Fibroblast of lung (primary cell): ENCODE measurements around the gene KIF16B. TPM values are rescaled to one million over a fixed set of nuclear protein-coding genes. Genes with fewer than 3 reads are reported as not detected.

ENCODE experiments used
- DNase-seq, 2 donors: peaks; one replicate each; pipeline versions ENCODE4 v3.0.0 to v3.0.0-alpha.2; 2010; ENCODE audit warnings: low read depth in 2 of 2
- H2AFZ ChIP-seq: 2 replicates; pipeline ENCODE4 v1.5.1; 2012; ENCODE audit warnings: low read length, control low read depth, inconsistent platforms
- H3K27ac ChIP-seq: 2 replicates; pipeline ENCODE4 v1.5.1; 2011; ENCODE audit warnings: low read length, control low read depth; ENCODE audit not compliant: insufficient read depth
- H3K27me3 ChIP-seq: 2 replicates; pipeline ENCODE4 v1.5.1; 2011; ENCODE audit warnings: mild to moderate bottlenecking, low read length; ENCODE audit not compliant: control insufficient read depth, insufficient read depth
- H3K36me3 ChIP-seq: 2 replicates; pipeline ENCODE4 v1.5.1; 2011; ENCODE audit warnings: low read length; ENCODE audit not compliant: control insufficient read depth, insufficient read depth
- H3K4me1 ChIP-seq: 2 replicates; pipeline ENCODE4 v1.5.1; 2011; ENCODE audit warnings: low read length; ENCODE audit not compliant: control insufficient read depth, insufficient read depth; ENCODE audit errors: extremely low read depth
- H3K4me2 ChIP-seq: 2 replicates; pipeline ENCODE4 v1.5.1; 2011; ENCODE audit warnings: low read length, control low read depth; ENCODE audit not compliant: insufficient read depth; ENCODE audit errors: extremely low read depth
- H3K4me3 ChIP-seq, 4 experiments: fragments of 200-600 bp in 1 of 4; sonication (generic) in 1 of 4; replicated peaks in 1 of 4; 2 replicates each; pipeline ENCODE4 v1.5.1; 2011 to 2016; ENCODE audit warnings: low read length in 4 of 4, low read depth in 3 of 4, mild to moderate bottlenecking in 3 of 4, control low read depth in 2 of 4, inconsistent platforms in 1 of 4, mixed read lengths in 1 of 4; ENCODE audit not compliant: insufficient read depth in 1 of 4; ENCODE audit errors: control extremely low read depth in 1 of 4
- H3K79me2 ChIP-seq: 2 replicates; pipeline ENCODE4 v1.5.1; 2012; ENCODE audit warnings: mild to moderate bottlenecking, low read length, inconsistent platforms; ENCODE audit not compliant: control insufficient read depth, insufficient read depth
- H3K9ac ChIP-seq: 2 replicates; pipeline ENCODE4 v1.5.1; 2011; ENCODE audit warnings: mild to moderate bottlenecking, low read length, control low read depth; ENCODE audit not compliant: insufficient read depth
- H3K9me3 ChIP-seq: 2 replicates; pipeline ENCODE4 v1.5.1; 2012; ENCODE audit warnings: low read depth, low read length; ENCODE audit not compliant: control insufficient read depth, insufficient read depth
- H4K20me1 ChIP-seq: 2 replicates; pipeline ENCODE4 v1.5.1; 2011; ENCODE audit warnings: low read length; ENCODE audit not compliant: control insufficient read depth, insufficient read depth; ENCODE audit errors: extremely low read depth
- CTCF ChIP-seq, 2 donors: IDR thresholded peaks in 1 of 2; conservative IDR thresholded peaks in 1 of 2; 1 replicate in 1 of 2; 2 replicates in 1 of 2; pipeline ENCODE4 v1.5.1; 2011 to 2012; ENCODE audit warnings: low read length in 2 of 2, control low read depth in 1 of 2, inconsistent platforms in 1 of 2, low read depth in 1 of 2, mild to moderate bottlenecking in 1 of 2
- EZH2 ChIP-seq: IDR thresholded peaks from 2 replicates; pipeline ENCODE4 v1.5.1; 2012; ENCODE audit warnings: low read length, control low read depth, mild to moderate bottlenecking; ENCODE audit errors: missing control alignments
- polyA plus RNA-seq, 2 donors: library from polyadenylated mRNA; depleted of rRNA in 1 of 2; stranded (reverse) in 1 of 2; unstranded in 1 of 2; fragments of >200 nt; gene quantifications; 2 replicates each; pipeline ENCODE4 v1.2.1, GENCODE V29; 2011 to 2012; ENCODE audit warnings: missing spikeins in 1 of 2
- total RNA-seq: library from RNA; depleted of rRNA; stranded (reverse); fragments of >200 nt; gene quantifications from 2 replicates; pipeline ENCODE4 v1.2.1, GENCODE V29; 2014

Gene KIF16B
- total and polyA plus RNA-seq, 2 donors (not counting 1 experiment from before 2014, with no cell fraction given): 7.7 to 17.3 TPM

GRCh38 chr20:16412906-16413305 is 160.3 kb downstream of the KIF16B start:
- Histone ChIP-seq H3K36me3 (no peaks in the 10 kb centered on the region), H3K27me3 (no peaks in the 10 kb centered on the region), H3K4me3 (no peak overlapping the region), H3K9ac (no peak overlapping the region), H2AFZ (no peak overlapping the region), H3K4me1 (no peaks in the 10 kb centered on the region), H3K4me2 (no peak overlapping the region), H4K20me1 (no peaks in the 10 kb centered on the region), H3K79me2 (no peaks in the 10 kb centered on the region), H3K27ac (no peak overlapping the region), H3K9me3 (no peaks in the 10 kb centered on the region)
- TF ChIP-seq EZH2 (no peak), CTCF (conservative IDR thresholded peaks at IDR 0.05 in 1 of 2, IDR thresholded peaks at IDR 0.05 in 1 of 2; ENCODE audit: low read depth in 1 of 2, low read length in 2 of 2) (no peak)
- no peak for DNase-seq

GRCh38 chr20:16411361-16411760 is 161.9 kb downstream of the KIF16B start:
- Histone ChIP-seq H3K4me3 (no peak overlapping the region), H2AFZ (no peak overlapping the region), H4K20me1 (no peaks in the 10 kb centered on the region), H3K4me2 (no peak overlapping the region), H3K9me3 (no peaks in the 10 kb centered on the region), H3K79me2 (no peaks in the 10 kb centered on the region), H3K36me3 (no peaks in the 10 kb centered on the region), H3K27ac (no peak overlapping the region), H3K4me1 (no peaks in the 10 kb centered on the region), H3K27me3 (no peaks in the 10 kb centered on the region), H3K9ac (no peak overlapping the region)
- DNase-seq: no peak
- no peak for TF ChIP-seq EZH2
- no peak for TF ChIP-seq CTCF (conservative IDR thresholded peaks at IDR 0.05 in 1 of 2, IDR thresholded peaks at IDR 0.05 in 1 of 2; ENCODE audit: low read depth in 1 of 2, low read length in 2 of 2)

- DNase-seq: no peak
- no peaks in the 10 kb centered on the region for H3K4me1 ChIP-seq
- H3K9me3 ChIP-seq: no peaks in the 10 kb centered on the region
- H3K79me2 ChIP-seq: no peaks in the 10 kb centered on the region
- TF ChIP-seq EZH2: no peak
- no peak for TF ChIP-seq CTCF (conservative IDR thresholded peaks at IDR 0.05 in 1 of 2, IDR thresholded peaks at IDR 0.05 in 1 of 2; ENCODE audit: low read depth in 1 of 2, low read length in 2 of 2)
- no peak overlapping the region for H3K4me3 ChIP-seq
- no peaks in the 10 kb centered on the region for H3K36me3 ChIP-seq
- H3K4me2 ChIP-seq: no peak overlapping the region
- no peaks in the 10 kb centered on the region for H3K27me3 ChIP-seq
- no peak overlapping the region for H3K9ac ChIP-seq
- no peak overlapping the region for H3K27ac ChIP-seq
- no peak overlapping the region for H2AFZ ChIP-seq
- no peaks in the 10 kb centered on the region for H4K20me1 ChIP-seq
Observed at GRCh38 chr20:16410626-16411025, 162.6 kb downstream of the KIF16B start.
